AG04449 (cell line): ENCODE data around the gene RSU1.

Source experiments
- CTCF ChIA-PET: fragments of 350-600 bp; formaldehyde crosslinking; extraction: SDS; loops from one replicate; lab custom pipeline; 2021; ENCODE audit warnings: antibody characterized with exemption; lab: Yijun Ruan, JAX
- POLR2A ChIA-PET: fragments of 400-600, 350-600 bp; formaldehyde crosslinking; extraction: SDS; loops from one replicate; lab custom pipeline; 2020; ENCODE audit warnings: antibody characterized with exemption, inconsistent platforms; lab: Yijun Ruan, JAX
- DNase-seq: peaks from one replicate; pipeline ENCODE4 v3.0.0-alpha.2; 2010; ENCODE audit warnings: low read depth, low spot score
- H3K4me3 ChIP-seq: 2 replicates; pipeline ENCODE4 v1.5.1; 2011; ENCODE audit warnings: low read depth, mild to moderate bottlenecking, control low read depth, low read length
- CTCF ChIP-seq: IDR thresholded peaks from one replicate; pipeline ENCODE4 v1.5.1; 2011; ENCODE audit warnings: mild to moderate bottlenecking, moderate library complexity, low read length, control low read depth, inconsistent platforms; ENCODE audit not compliant: insufficient read depth; ENCODE audit errors: missing control alignments

RSU1 gene

GRCh38 chr10:16817125-16818019 lies at the start of gene RSU1:
RSU1 (minus strand) TSS chr10:16817424; CDS start chr10:16817081, 343 bp downstream.
- H3K4me3 ChIP-seq: peak within 1 kb of the TSS; percentile 85
- DNase-seq: peak; percentile 97
- POLR2A ChIA-PET: interaction anchor here (0.7 to 1.0 kb wide), 5 partner anchors 15 to 800 kb away, joined by 3 to 4 read pairs (median 3); partner anchors contain the start of gene HACD1
- CTCF ChIA-PET: interaction anchor here (0.6 to 1.6 kb wide), 3 partner anchors 11 to 915 kb away, joined by 3 to 16 read pairs (median 3); no protein-coding TSS in a partner anchor
- no peak for TF ChIP-seq CTCF

- H3K4me3 ChIP-seq: no peak overlapping the region
- DNase-seq: no peak
- POLR2A ChIA-PET: no interaction called here
- no peak for TF ChIP-seq CTCF
- CTCF ChIA-PET: interaction anchor here (1.0 to 2.1 kb wide), 2 partner anchors 14 to 84 kb away, joined by 3 to 6 read pairs; no protein-coding TSS in a partner anchor
Observed at GRCh38 chr10:16866541-16867275, 49.5 kb upstream of the RSU1 start.

GRCh38 chr10:16865766-16866165 lies 48.5 kb upstream of the RSU1 start:
- no peak for TF ChIP-seq CTCF
- no peak overlapping the region for H3K4me3 ChIP-seq
- no peak for DNase-seq
- ChIA-PET CTCF (interaction anchor here (3.3 kb wide), 1 partner anchor 10 kb away, joined by 9 read pairs; no protein-coding TSS in a partner anchor), POLR2A (no interaction called here)

GRCh38 chr10:16863766-16864165 lies 46.5 kb upstream of the RSU1 start:
- CTCF ChIA-PET: interaction anchor here (1.0 to 3.3 kb wide), 3 partner anchors 8 to 27 kb away, joined by 3 to 14 read pairs (median 9); no protein-coding TSS in a partner anchor
- H3K4me3 ChIP-seq: no peak overlapping the region
- TF ChIP-seq CTCF: no peak
- POLR2A ChIA-PET: no interaction called here
- no peak for DNase-seq

GRCh38 chr10:16857419-16857818 lies 40.2 kb upstream of the RSU1 start:
- CTCF ChIA-PET: interaction anchor here (0.6 to 3.3 kb wide), 6 partner anchors 8 to 401 kb away, joined by 3 to 9 read pairs (median 4); no protein-coding TSS in a partner anchor
- TF ChIP-seq CTCF: no peak
- no peak overlapping the region for H3K4me3 ChIP-seq
- DNase-seq: no peak
- POLR2A ChIA-PET: no interaction called here
